ENCODE data around the gene THSD4.

GRCh38 chr15:71426792-71427191 is 311.5 kb downstream of the THSD4 start:
- TF ChIP-seq, protein P1, sequence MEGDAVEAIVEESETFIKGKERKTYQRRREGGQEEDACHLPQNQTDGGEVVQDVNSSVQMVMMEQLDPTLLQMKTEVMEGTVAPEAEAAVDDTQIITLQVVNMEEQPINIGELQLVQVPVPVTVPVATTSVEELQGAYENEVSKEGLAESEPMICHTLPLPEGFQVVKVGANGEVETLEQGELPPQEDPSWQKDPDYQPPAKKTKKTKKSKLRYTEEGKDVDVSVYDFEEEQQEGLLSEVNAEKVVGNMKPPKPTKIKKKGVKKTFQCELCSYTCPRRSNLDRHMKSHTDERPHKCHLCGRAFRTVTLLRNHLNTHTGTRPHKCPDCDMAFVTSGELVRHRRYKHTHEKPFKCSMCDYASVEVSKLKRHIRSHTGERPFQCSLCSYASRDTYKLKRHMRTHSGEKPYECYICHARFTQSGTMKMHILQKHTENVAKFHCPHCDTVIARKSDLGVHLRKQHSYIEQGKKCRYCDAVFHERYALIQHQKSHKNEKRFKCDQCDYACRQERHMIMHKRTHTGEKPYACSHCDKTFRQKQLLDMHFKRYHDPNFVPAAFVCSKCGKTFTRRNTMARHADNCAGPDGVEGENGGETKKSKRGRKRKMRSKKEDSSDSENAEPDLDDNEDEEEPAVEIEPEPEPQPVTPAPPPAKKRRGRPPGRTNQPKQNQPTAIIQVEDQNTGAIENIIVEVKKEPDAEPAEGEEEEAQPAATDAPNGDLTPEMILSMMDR (IDR thresholded peaks at IDR 0.05; ENCODE audit: insufficient read depth, low read depth, low read length): no peak
- TF ChIP-seq EZH2 (IDR thresholded peaks at IDR 0.05; ENCODE audit: insufficient read depth, low read length): no peak
